HG03457 (cell line): ENCODE results near the gene PHKG2.

Source experiments
- ATAC-seq: cut with Tn5 transposase; IDR thresholded peaks from one replicate; pipeline ENCODE4 v1.9.1; 2021; ENCODE audit warnings: moderate number of reproducible peaks; ENCODE audit not compliant: unreplicated experiment

PHKG2 gene

DNA sequence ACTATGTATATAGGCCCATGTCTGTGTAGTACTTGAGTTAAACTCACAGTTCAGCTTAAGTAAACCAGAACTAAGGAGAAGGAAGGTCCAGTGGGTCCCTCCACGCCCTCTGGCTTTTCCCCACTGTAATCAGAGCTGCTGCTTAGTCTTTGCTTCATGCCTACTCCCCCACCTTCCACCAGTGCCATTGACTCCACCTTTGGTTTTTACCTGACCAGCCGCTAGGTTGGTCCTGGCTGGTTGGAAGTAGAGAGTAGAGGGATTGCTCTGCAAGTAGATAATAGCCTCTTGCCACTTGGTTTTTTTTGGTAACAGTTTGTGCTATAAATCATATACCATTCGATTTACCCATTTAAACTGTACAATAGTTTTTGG is 22.8 kb upstream of the PHKG2 start:
- no peak for ATAC-seq

DNA sequence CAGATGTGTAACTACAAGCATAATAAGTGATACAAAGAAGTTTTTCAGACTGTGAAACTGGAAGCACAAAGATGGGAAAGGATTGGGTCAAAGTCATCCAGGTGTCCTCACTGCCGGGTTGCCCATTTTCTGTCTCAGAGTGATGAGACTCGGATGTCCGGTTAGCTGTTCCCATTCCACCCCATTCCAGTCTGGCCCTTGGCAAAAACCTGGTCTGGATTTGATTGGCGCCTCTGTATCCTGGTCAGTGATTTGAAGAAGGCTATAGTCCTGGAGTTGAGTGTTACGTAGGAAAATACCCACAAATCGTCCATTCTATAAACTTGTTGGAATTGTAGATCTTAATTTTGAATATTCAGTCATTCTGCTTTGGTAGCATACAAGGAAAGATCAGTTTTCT is 19.9 kb upstream of the PHKG2 start:
- no peak for ATAC-seq

DNA sequence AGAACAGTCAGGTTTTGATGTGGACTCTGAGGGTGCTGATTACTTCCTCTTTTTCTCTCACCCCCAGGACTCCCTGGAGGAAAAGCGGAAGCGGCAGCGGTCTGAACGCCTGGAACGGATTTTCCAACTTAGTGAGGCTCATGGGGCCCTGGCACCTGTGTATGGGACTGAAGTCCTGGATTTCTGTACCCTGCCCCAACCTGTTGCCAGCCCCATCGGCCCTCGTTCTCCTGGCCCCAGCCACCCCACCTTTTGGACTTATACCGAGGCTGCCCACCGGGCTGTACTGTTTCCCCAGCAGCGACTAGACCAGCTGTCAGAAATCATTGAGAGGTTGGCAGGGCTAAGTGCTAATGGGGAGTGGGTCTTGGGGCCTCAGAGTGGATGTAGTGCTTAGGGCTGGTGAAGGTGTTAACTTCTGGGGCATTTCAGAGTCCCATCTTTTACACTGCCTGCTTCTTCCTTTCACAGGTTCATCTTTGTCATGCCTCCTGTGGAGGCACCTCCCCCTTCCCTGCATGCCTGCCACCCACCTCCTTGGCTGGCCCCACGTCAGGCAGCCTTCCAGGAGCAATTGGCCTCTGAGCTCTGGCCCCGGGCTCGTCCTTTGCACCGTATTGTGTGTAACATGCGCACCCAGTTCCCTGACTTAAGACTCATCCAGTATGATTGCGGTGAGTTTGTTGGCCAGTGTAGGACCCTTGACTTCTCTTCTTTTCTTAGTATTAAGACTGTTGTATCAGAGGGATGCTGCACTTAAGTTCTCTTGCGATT is 19.1 kb upstream of the PHKG2 start:
- ATAC-seq, result no peak

DNA sequence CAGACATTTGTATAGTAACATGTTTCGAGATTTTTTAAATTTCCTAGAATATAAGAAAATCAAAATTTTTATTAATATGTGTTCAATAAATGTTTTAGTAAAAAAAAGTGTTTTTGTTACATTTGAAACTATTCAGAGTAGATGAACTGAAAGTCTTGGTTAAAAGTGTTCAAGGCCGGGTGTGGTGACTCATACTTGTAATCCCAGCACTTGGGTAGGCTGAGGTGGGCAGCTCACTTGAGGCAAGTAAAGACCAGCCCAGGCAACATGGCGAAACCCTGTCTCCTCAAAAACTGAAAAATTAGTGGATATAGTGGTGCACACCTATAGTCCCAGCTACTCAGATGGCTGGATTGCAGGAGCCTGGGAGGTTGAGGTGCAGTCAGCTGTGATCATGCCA is 16.8 kb upstream of the PHKG2 start:
- ATAC-seq, result no peak

DNA sequence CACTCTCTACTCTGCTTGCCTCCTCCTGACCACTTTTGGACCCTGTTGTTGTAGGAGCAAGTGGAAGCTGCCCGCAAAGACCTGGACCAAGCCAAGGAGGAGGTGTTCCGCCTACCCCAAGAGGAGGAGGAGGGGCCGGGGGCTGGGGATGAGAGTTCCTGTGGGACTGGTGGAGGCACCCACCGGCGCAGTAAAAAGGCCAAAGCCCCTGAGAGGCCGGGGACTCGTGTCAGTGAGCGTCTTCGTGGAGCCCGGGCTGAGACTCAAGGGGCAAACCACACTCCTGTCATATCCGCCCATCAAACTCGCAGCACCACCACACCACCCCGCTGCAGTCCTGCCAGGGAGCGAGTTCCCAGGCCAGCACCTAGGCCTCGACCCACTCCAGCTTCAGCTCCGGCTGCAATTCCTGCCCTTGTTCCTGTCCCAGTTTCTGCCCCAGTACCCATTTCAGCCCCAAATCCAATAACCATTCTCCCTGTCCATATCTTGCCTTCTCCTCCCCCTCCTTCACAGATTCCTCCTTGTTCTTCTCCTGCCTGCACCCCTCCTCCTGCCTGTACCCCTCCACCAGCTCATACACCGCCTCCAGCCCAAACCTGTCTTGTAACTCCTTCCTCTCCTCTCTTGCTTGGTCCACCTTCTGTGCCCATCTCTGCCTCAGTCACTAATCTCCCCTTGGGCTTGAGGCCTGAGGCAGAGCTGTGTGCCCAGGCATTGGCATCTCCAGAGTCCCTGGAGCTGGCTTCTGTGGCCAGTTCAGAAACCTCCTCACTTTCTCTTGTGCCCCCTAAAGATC is 11.0 kb upstream of the PHKG2 start:
- no peak for ATAC-seq

DNA sequence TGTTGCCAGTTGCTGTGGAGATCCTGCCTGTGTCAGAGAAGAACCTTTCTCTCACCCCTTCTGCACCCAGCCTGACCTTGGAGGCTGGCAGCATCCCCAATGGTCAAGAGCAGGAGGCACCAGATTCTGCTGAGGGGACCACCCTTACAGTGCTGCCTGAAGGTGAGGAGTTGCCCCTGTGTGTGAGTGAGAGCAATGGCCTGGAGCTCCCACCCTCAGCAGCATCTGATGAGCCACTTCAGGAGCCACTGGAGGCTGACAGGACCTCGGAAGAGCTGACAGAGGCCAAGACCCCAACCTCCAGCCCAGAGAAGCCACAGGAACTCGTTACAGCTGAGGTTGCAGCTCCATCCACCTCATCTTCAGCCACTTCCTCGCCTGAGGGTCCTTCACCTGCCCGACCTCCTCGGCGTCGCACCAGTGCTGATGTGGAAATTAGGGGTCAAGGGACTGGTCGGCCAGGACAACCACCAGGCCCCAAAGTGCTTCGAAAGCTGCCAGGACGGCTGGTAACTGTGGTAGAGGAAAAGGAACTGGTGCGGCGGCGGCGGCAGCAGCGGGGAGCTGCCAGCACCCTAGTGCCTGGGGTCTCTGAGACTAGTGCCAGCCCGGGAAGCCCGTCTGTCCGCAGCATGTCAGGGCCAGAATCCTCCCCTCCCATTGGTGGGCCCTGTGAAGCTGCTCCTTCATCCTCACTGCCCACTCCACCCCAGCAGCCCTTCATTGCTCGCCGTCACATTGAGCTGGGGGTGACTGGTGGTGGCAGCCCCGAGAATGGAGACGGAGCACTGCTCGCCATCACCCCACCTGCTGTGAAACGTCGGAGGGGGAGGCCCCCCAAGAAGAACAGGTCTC is 10.2 kb upstream of the PHKG2 start:
- no peak for ATAC-seq

DNA sequence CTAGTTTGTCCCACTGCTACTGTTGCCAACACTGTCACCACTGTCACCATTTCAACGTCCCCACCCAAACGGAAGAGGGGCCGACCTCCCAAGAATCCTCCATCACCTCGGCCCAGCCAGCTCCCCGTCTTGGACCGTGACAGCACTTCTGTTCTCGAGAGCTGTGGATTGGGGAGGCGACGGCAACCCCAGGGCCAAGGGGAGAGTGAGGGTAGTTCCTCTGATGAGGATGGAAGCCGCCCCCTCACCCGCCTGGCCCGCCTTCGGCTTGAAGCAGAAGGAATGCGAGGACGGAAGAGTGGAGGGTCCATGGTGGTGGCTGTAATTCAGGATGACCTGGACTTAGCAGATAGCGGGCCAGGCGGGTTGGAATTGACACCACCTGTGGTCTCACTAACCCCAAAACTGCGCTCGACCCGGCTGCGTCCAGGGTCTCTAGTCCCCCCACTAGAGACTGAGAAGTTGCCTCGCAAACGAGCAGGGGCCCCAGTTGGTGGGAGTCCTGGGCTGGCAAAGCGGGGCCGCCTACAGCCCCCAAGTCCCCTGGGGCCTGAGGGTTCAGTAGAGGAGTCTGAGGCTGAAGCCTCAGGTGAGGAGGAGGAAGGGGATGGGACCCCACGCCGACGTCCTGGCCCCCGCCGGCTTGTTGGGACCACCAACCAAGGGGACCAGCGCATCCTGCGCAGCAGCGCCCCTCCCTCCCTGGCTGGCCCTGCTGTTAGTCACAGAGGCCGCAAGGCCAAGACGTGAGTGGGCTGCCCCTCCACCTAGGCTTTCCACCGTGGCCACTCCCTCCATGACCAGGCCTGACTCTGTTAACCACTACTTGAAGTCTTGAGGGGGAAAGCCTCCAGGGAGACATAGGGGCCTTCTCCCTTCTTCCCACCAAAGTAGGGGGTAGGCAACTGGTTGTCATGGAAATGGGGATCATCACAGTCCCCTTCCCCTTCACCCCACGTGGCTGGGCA is 9.0 kb upstream of the PHKG2 start:
- no peak for ATAC-seq

DNA sequence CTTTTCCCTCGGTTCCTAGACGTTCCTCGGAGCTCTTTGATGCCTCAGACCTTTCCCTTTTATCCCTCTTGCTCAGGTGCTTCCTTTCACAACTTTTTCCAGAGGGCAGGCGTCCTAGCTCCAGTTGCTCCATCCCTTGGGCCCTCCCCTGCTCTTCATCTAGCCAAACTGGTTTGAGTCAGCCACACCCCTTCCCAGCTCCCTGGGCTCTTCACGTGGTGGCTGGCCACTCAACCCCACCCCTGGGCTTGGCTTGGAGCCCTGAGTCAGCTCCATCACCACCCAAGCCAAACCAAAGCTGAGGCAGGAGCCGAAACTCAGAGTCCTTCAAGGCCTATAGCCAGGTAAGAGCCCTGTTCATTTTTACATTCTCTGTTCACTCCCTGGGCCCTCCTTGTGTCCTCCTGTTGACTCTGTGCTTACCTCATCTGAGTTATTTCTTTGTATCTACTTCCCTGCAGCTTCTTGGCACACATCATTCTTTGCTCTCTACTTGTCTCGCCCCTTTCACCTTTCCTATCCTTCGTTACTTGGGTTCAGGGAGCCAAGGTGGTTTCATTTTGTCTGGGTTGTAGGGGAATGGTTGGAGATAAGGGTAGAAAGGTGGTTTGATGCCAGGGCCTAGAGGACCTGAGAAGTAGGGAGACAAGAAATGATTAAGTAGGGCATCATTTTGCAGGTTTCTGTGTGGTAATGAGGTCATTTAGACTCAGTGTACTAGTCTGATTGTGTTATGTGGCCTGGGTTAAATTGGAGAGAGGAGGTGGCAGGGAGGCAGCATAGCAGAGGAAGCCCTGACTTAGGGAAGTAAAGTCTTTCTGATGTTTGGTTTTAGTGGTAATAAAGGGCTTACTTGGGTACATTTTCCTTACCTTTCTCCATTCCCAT is 7.6 kb upstream of the PHKG2 start:
- ATAC-seq, result no peak

DNA sequence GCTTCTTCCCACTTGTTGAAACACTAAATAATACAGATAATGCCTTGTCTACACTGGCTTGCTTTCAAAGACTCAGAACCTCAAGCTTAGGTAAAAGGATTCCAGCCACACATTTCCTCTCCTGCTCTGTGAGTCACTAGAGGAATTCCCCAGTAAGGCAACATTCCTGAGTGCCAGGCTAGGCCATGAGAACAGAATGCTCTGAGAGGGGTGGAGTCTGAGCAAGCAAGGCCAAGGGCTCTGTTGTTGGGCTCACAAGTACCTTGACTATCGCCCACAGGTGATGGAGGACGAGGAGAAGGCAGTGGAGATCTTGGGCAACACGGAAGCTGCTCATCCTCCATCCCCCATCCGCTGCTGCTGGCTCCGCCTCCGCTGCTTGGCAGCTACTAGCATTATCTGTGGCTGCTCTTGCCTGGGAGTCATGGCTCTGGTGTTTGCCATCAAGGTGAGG is 6.7 kb upstream of the PHKG2 start:
- ATAC-seq, result no peak

DNA sequence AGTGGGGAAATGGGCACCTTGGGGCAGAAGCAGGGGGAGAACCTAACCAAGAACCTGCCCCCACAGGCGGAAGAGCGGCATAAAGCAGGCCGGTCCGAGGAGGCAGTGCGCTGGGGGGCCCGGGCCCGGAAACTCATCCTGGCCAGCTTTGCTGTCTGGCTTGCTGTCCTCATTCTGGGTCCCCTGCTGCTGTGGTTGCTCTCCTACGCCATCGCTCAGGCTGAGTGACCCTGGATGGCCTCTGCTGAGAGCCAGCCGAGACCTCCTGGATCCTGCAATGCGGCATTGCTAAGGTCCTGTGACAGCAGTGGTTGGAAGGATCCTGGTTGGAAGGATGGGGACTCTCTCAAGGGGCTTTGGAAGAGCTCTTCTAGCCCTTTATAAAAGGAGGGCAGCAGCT is 4.5 kb upstream of the PHKG2 start:
- ATAC-seq, result no peak

DNA sequence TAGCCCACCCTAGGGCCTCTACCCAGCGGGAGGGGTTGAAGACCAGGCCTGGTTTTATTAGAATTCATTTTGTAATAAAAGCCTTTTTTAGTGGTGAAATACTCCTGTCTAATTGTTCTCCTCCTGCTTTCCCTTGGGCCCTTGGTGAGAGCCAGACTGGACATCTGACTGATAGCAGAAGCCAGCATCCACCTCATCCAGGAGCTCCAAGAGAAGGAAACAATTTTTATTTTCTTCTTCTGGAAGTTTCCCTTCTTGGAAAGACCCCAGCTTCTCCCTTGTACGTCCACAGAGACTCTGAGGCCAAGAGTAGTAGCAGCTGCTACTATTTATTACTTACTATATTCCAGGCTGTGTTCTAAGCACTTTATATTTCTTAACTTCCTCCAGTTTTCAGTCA is 4.0 kb upstream of the PHKG2 start:
- no peak for ATAC-seq

DNA sequence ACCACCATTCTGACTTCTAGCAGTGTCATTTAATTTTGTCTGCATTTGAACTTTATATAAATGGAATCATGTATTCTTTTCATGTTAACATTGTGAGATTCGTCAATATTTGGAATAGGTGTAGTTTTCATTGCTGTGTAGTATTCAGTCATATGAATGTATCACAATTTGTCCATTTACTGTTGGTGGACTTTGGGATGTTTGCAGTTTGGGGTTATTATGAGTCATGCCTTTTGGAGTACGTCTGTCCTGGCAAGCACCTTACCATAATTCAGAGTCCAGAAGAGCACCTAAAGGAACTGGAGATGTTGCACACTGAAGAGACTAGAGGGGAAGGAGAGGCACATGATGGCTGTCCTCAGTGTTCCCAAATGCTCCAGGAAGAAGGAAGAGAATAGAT is 3.1 kb upstream of the PHKG2 start:
- no peak for ATAC-seq

DNA sequence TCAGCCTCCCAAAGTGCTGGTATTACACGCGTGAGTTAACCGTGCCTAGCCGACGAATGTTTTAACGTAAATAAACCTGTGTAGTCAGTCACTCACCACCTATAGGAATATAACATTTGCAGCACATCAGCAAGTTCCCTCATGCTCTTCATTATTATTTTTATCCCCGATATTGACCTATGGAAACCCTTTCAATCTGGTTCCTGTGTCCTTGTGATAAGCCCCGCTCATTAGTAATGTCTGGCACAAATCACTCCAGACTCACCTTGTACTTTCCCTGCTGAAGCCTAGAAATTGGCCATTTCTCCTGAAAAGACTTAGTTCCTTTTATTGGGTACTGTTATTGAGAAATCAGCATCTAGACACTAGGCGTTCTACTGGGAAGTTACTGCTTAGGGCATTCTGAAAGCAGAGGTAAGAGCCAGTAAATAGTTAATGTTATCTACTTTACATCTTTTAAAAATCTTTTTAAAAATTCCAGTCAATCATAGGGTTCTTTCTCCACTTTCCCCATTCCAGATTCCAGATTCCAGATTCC is 1.5 kb upstream of the PHKG2 start:
- ATAC-seq, result no peak

DNA sequence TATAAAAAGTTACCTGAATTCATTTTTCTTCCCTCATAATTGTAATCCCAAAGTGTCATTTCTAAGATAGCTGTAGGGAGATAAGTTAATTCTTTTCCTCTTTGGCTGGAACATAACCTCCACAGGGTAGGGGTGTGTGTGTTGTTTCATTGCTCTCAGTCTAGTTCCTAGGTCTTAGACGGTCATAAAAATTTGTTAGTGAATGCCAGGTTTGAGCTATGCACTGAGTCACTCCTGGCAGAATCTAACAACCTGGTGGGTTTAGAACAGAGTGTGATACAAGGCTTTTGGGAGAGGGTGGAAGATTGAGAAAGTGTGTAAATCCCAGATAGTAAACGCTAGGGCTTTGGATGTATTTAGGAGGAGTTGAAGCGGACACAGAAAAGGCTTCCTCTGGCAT is 894 bp upstream of the PHKG2 start:
- no peak for ATAC-seq

DNA sequence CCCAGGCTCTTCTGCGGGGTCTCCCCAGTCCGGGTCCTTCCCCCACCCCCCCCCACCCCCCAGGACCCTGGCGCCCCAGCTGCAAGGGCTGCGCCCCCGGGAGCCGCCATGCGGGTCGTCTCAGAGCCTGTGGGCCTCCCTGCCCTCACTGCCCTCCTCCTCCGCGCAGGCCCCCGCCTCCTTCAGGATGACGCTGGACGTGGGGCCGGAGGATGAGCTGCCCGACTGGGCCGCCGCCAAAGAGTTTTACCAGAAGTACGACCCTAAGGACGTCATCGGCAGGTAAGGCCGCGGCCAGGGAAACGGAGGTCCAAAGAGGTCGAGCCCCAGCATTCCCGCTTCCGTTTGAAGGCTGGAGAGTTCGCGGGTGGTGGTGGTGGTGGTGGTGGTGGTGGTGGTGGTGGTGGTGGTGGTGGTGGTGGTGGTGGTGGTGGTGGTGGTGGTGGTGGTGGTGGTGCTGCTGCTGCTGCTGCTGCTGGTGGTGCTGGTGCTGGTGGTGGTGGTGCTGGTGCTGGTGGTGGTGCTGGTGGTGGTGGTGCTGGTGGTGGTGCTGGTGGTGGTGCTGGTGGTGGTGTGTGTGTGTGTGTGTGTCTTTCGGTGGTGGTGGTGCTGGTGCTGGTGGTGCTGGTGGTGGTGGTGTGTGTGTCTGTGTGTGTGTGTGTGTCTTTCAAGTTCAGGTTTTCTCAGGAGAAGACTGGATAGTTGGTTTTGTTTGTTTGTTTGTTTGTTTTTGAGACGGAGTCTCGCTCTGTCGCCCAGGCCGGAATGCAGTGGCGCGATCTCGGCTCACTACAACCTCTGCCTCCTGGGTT is 615 bp downstream of the PHKG2 start:
- ATAC-seq, result no peak

DNA sequence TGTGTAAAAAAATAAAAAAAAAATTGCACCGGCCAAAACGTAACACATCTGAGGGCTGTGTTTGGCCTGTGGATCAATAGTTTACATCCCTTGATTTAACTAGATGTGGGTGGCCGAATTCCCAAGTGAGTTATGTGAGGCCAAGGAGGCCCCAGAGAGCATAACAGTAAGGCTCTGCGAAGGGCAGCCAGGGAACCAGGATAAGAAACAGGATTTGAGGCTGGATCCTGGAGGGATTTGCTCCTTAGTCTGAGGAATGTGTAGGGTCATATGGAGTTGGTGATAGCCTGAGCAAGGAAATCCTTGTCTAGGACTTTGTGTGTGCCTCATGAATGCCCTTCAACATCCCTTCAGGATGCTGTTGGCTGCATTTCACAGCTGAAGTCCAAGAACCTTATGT is 2.0 kb downstream of the PHKG2 start:
- no peak for ATAC-seq

DNA sequence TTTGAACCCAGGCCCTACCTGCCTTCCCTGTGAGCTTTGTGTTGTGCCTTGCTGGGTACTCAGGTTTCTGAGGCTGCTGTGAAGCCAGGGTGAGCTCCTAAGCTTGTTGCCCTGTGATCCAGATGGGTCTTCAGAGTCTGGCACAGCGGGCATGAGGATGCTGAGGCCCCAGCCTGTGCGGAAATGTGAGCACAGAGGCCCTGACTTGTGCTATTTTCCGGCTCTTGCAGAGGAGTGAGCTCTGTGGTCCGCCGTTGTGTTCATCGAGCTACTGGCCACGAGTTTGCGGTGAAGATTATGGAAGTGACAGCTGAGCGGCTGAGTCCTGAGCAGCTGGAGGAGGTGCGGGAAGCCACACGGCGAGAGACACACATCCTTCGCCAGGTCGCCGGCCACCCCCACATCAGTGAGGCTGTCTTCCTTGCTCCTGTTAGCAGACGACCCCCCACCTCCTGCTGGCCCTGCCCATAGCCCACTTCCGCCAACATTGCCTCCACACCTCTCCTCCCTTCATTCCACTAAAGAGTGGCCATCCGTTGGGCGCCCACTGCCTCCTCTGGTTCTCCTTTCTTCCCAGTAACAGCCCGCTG is 2.7 kb downstream of the PHKG2 start:
- no peak for ATAC-seq

DNA sequence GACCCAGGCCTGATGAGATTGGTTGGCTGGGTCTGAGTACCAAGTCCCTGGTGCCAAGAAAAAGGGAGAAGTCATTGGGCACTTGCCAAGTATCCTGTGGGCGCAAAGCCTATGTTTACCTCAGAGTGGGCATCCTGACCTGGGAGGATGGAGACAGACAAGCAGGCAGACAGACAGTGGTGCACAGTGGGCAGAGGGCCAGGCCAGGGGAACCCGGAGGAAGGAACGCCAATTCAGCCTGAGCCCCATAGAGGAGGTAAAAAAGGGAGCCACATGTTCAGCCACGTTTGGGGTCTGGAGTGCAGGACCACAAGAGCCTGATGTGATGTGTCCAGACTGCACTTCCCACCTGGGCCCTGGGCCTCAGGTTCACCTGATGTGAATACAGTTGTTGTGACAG is 5.4 kb downstream of the PHKG2 start:
- ATAC-seq, result no peak
